Liver (tissue), 9 donors: ENCODE data around the gene IL17REL. TPM values are rescaled to one million over a fixed set of nuclear protein-coding genes. Genes with fewer than 3 reads are reported as not detected.

Experiments used
- DNase-seq: peaks from one replicate; pipeline ENCODE4 v3.0.0-alpha.2; 2017; ENCODE audit warnings: low spot score
- H3K27ac ChIP-seq, 2 donors: one replicate each; pipeline ENCODE4 v1.7.0; 2013; ENCODE audit warnings: inconsistent platforms in 2 of 2, low read length in 2 of 2, control low read depth in 1 of 2, low read depth in 1 of 2, mild to moderate bottlenecking in 1 of 2
- H3K27me3 ChIP-seq, 4 donors: one replicate each; pipeline versions ENCODE4 v1.6.1 to v1.7.0; 2013; ENCODE audit warnings: low read length in 3 of 4, inconsistent platforms in 1 of 4, mild to moderate bottlenecking in 1 of 4, moderate library complexity in 1 of 4; ENCODE audit not compliant: control insufficient read depth in 4 of 4, insufficient read depth in 4 of 4
- H3K36me3 ChIP-seq, 4 donors: one replicate each; pipeline versions ENCODE4 v1.6.1 to v1.7.0; 2013; ENCODE audit warnings: low read length in 3 of 4, mild to moderate bottlenecking in 3 of 4, low read depth in 1 of 4, moderate library complexity in 1 of 4; ENCODE audit not compliant: control insufficient read depth in 4 of 4, insufficient read depth in 3 of 4
- H3K4me1 ChIP-seq, 4 donors: one replicate each; pipeline versions ENCODE4 v1.6.1 to v1.7.0; 2013; ENCODE audit warnings: low read length in 3 of 4, mild to moderate bottlenecking in 3 of 4, moderate library complexity in 1 of 4; ENCODE audit not compliant: control insufficient read depth in 4 of 4, insufficient read depth in 4 of 4
- H3K4me3 ChIP-seq, 3 donors: one replicate each; pipeline versions ENCODE4 v1.6.1 to v1.7.0; 2013; ENCODE audit warnings: low read length in 3 of 3, control low read depth in 1 of 3, low read depth in 1 of 3, mild to moderate bottlenecking in 1 of 3
- H3K9ac ChIP-seq, 2 donors: one replicate each; pipeline ENCODE4 v1.7.0; 2013; ENCODE audit warnings: low read length in 2 of 2, mild to moderate bottlenecking in 2 of 2, moderate library complexity in 2 of 2, control low read depth in 1 of 2, low read depth in 1 of 2
- H3K9me3 ChIP-seq, 4 donors: one replicate each; pipeline versions ENCODE4 v1.6.1 to v1.7.0; 2013; ENCODE audit warnings: low read length in 3 of 4; ENCODE audit not compliant: control insufficient read depth in 4 of 4
- CTCF ChIP-seq: fragments of 150-350 bp; IDR thresholded peaks from 2 replicates; pipeline ENCODE4 v1.5.1; 2017; ENCODE audit warnings: improper control_type of control experiment, low read depth, low read length; ENCODE audit not compliant: missing input control
- EGR1 ChIP-seq, 2 donors: IDR thresholded peaks; 2 replicates each; pipeline ENCODE4 v1.6.1; 2016 to 2018; ENCODE audit warnings: antibody characterized with exemption in 2 of 2, low read depth in 2 of 2
- FOXA2 ChIP-seq: IDR thresholded peaks from 2 replicates; pipeline ENCODE4 v1.6.1; 2016; ENCODE audit warnings: antibody characterized with exemption
- GABPA ChIP-seq, 2 donors: IDR thresholded peaks in 1 of 2; conservative IDR thresholded peaks in 1 of 2; 2 replicates each; pipeline ENCODE4 v1.6.1; 2016; ENCODE audit warnings: antibody characterized with exemption in 2 of 2, mild to moderate bottlenecking in 1 of 2, moderate library complexity in 1 of 2
- HNF4A ChIP-seq, 2 donors: conservative IDR thresholded peaks; 2 replicates each; pipeline ENCODE4 v1.6.1; 2016; ENCODE audit warnings: antibody characterized with exemption in 2 of 2, mild to moderate bottlenecking in 2 of 2
- HNF4G ChIP-seq: IDR thresholded peaks from 2 replicates; pipeline ENCODE4 v1.6.1; 2016; ENCODE audit warnings: antibody characterized with exemption
- JUND ChIP-seq, 2 donors: IDR thresholded peaks; 2 replicates each; pipeline ENCODE4 v1.6.1; 2016; ENCODE audit warnings: antibody characterized with exemption in 2 of 2
- MAX ChIP-seq: IDR thresholded peaks from 2 replicates; pipeline ENCODE4 v1.6.1; 2016; ENCODE audit warnings: antibody characterized with exemption
- NR2F2 ChIP-seq: IDR thresholded peaks from 2 replicates; pipeline ENCODE4 v1.6.1; 2016; ENCODE audit warnings: antibody characterized with exemption
- RAD21 ChIP-seq, 2 donors: IDR thresholded peaks; 2 replicates each; pipeline ENCODE4 v1.6.1; 2016; ENCODE audit warnings: antibody characterized with exemption in 2 of 2, mild to moderate bottlenecking in 2 of 2
- REST ChIP-seq: IDR thresholded peaks from 2 replicates; pipeline ENCODE4 v1.6.1; 2016; ENCODE audit warnings: antibody characterized with exemption, mild to moderate bottlenecking
- RXRA ChIP-seq, 2 donors: IDR thresholded peaks; 2 replicates each; pipeline ENCODE4 v1.6.1; 2017 to 2018; ENCODE audit warnings: antibody characterized with exemption in 2 of 2, mild to moderate bottlenecking in 1 of 2
- SP1 ChIP-seq: IDR thresholded peaks from 2 replicates; pipeline ENCODE4 v1.6.1; 2018; ENCODE audit warnings: antibody characterized with exemption, mild to moderate bottlenecking
- TAF1 ChIP-seq: conservative IDR thresholded peaks from 2 replicates; pipeline ENCODE4 v1.6.1; 2016; ENCODE audit warnings: antibody characterized with exemption, mild to moderate bottlenecking
- YY1 ChIP-seq: IDR thresholded peaks from 2 replicates; pipeline ENCODE4 v1.6.1; 2016; ENCODE audit warnings: antibody characterized with exemption, mild to moderate bottlenecking
- ZBTB33 ChIP-seq: IDR thresholded peaks from 2 replicates; pipeline ENCODE4 v1.6.1; 2016; ENCODE audit warnings: antibody characterized with exemption
- WGBS: extraction: QIAGEN DNeasy Blood & Tissue Kit; methylation state at CpG from one replicate; pipeline ENCODE4 v1.1.7; 2013; 5-methylcytosine and 5-hydroxymethylcytosine counted together
- polyA plus RNA-seq, 2 donors: library from polyadenylated mRNA; stranded (reverse) in 1 of 2; unstranded in 1 of 2; fragments of 200-250 nt in 1 of 2; fragments of >200 nt in 1 of 2; fragmentation: Nextera tagmentation in 1 of 2; extraction: Ambion mirVana in 1 of 2; gene quantifications; one replicate each; pipeline versions ENCODE4 v1.2.1 to v1.2.3, GENCODE V29; 2013 to 2015
- total RNA-seq, 2 donors: library from RNA; depleted of rRNA; stranded (reverse); fragments of >200 nt; gene quantifications; one replicate each; pipeline ENCODE4 v1.2.3, GENCODE V29; 2014
- TF ChIP-seq, protein P1 (sequence below): IDR thresholded peaks from 2 replicates; pipeline ENCODE4 v1.6.1; 2016; ENCODE audit warnings: antibody characterized with exemption
- donor health status: healthy.
- donor health status: healthy.
- donor health status: healthy.
- donor health status: healthy.
- donor health status: healthy.

Gene IL17REL
- total and polyA plus RNA-seq, 4 donors: under 0.01 TPM; not detected in 3

DNA sequence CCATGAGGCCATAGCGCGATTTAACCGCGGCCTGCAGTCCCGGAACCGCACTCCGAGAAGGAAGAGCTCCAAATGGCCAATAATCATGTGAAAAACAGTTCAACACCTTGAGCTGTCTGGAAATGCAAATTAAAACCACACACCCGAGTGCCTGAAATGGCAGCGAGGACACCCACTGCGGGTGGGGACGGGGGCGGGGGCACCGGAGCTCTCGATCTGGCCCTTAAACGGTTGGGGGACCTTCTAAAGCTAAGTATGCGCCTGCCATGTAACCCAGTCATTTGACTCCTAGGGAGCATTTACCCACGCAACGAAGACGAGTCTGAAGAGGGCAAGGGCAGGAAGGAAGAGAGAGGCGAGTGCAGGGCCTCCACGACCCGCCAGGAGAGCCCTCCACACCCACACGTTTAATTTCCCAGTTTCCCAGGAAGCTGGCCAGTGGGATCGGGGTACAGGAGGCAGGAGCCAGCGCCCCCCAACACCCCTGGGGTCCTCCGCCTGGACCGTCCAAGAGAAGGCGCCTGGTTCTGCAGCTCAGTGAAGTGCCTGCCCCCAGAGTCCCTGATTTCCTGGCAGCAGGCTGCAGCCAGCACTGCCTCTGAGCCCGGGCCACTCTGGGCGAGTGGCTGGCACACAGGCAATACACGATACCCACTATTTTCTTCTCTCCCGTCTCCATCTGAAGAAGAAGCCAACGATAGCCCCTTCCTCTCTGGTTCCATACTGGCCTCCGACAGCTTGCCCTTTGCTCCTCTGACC is 43.8 kb upstream of the IL17REL start:
- no peak overlapping the region for H3K4me3 ChIP-seq
- no peak overlapping the region for H3K9ac ChIP-seq
- WGBS: 84% methylated on average over 34 of the region's 34 CpGs
- H3K36me3 ChIP-seq: no peaks in the 10 kb centered on the region
- no peak overlapping the region for H3K27ac ChIP-seq
- peaks cover 0 to 6% (median 0%) of the 10 kb centered on the region in 4 donors for H3K4me1 ChIP-seq
- no peak for DNase-seq
- H3K27me3 ChIP-seq: peaks cover 0 to 2% (median 0%) of the 10 kb centered on the region in 4 donors
- TF ChIP-seq FOXA2: no peak
- TF ChIP-seq SP1: no peak
- TF ChIP-seq RXRA (IDR thresholded peaks at IDR 0.05): no peak
- H3K9me3 ChIP-seq: peaks cover 0 to 6% (median 0%) of the 10 kb centered on the region in 4 donors

DNA sequence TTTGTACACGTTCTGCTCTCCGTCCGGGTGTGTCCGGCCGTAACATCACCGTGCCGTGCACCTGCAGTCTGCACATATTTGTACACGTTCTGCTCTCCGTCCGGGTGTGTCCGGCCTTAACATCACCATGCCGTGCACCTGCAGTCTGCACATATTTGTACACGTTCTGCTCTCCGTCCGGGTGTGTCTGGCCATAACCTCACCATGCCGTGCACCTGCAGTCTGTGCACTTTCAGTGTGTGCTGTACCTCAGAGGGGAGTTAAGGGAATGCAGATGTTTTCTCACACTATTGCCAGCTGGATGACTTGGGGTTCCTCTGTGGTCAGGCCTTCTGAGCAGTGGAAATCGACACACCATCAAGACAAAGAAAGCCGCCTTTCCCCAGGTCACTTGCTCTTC is 41.3 kb upstream of the IL17REL start:
- H3K27ac ChIP-seq: no peak overlapping the region
- no peak overlapping the region for H3K9ac ChIP-seq
- DNase-seq: no peak
- peaks cover 0 to 6% (median 0%) of the 10 kb centered on the region in 4 donors for H3K9me3 ChIP-seq
- peaks cover 0 to 2% (median 0%) of the 10 kb centered on the region in 4 donors for H3K27me3 ChIP-seq
- no peaks in the 10 kb centered on the region for H3K36me3 ChIP-seq
- peaks cover 0 to 6% (median 0%) of the 10 kb centered on the region in 4 donors for H3K4me1 ChIP-seq
- WGBS: 88% methylated on average over 18 of the region's 18 CpGs
- TF ChIP-seq ZBTB33: no peak
- no peak for TF ChIP-seq CTCF
- no peak for TF ChIP-seq GABPA (IDR thresholded peaks at IDR 0.05 in 1 of 2, conservative IDR thresholded peaks at IDR 0.05 in 1 of 2)
- no peak for TF ChIP-seq YY1
- no peak for TF ChIP-seq MAX
- TF ChIP-seq HNF4A (conservative IDR thresholded peaks at IDR 0.05): no peak
- no peak for TF ChIP-seq TAF1
- no peak for TF ChIP-seq REST
- TF ChIP-seq RXRA (IDR thresholded peaks at IDR 0.05): no peak
- no peak for TF ChIP-seq JUND (IDR thresholded peaks at IDR 0.05)
- TF ChIP-seq FOXA2: no peak
- TF ChIP-seq HNF4G: no peak
- TF ChIP-seq RAD21 (IDR thresholded peaks at IDR 0.05): no peak
- TF ChIP-seq, protein P1, sequence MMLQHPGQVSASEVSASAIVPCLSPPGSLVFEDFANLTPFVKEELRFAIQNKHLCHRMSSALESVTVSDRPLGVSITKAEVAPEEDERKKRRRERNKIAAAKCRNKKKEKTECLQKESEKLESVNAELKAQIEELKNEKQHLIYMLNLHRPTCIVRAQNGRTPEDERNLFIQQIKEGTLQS: no peak
- TF ChIP-seq SP1: no peak
- no peak for TF ChIP-seq NR2F2
- no peak for TF ChIP-seq EGR1 (IDR thresholded peaks at IDR 0.05; ENCODE audit: low read depth in 2 of 2)
- no peak overlapping the region for H3K4me3 ChIP-seq
